ENCODE results near the gene TMCC3. TPM values are rescaled to one million over a fixed set of nuclear protein-coding genes. Genes with fewer than 3 reads are reported as not detected.
"Not testable (repeated sequence)": the region's sequence is repeated elsewhere in the genome, so short reads cannot be mapped to it uniquely, and the experiment has no call there.

The TMCC3 gene
- total RNA-seq, 1 donor from 2014 or later: 6.0 TPM

- DNase-seq (ENCODE audit: low read depth): no peak
These were observed 46.7 kb downstream of the TMCC3 start for GRCh38 chr12:94603434-94604365.

GRCh38 chr12:94602024-94602423 is 48.3 kb downstream of the TMCC3 start:
- peak; percentile 33 for DNase-seq (ENCODE audit: low read depth)

- peak; percentile 23 for DNase-seq (ENCODE audit: low read depth)
These were observed 49.0 kb downstream of the TMCC3 start for GRCh38 chr12:94601307-94601706.

- no peak for DNase-seq (ENCODE audit: low read depth)
These were observed 51.2 kb downstream of the TMCC3 start for GRCh38 chr12:94599189-94599588.

GRCh38 chr12:94597268-94597667 is 53.1 kb downstream of the TMCC3 start:
- no peak for DNase-seq (ENCODE audit: low read depth)

GRCh38 chr12:94596596-94596995 is 53.8 kb downstream of the TMCC3 start:
- peak; percentile 91 for DNase-seq (ENCODE audit: low read depth)

GRCh38 chr12:94595152-94595551 is 55.2 kb downstream of the TMCC3 start:
- peak; percentile 74 for DNase-seq (ENCODE audit: low read depth)

GRCh38 chr12:94594443-94594825 is 55.9 kb downstream of the TMCC3 start:
- no peak for DNase-seq (ENCODE audit: low read depth)

GRCh38 chr12:94593822-94594442 is 56.4 kb downstream of the TMCC3 start:
- DNase-seq (ENCODE audit: low read depth): no peak

- not testable (repeated sequence) for DNase-seq (ENCODE audit: low read depth)
These were observed 57.6 kb downstream of the TMCC3 start for GRCh38 chr12:94592723-94593122.

GRCh38 chr12:94592080-94592479 is 58.3 kb downstream of the TMCC3 start:
- DNase-seq (ENCODE audit: low read depth): no peak

GRCh38 chr12:94590428-94590827 is 59.9 kb downstream of the TMCC3 start:
- no peak for DNase-seq (ENCODE audit: low read depth)

GRCh38 chr12:94589591-94590001 is 60.8 kb downstream of the TMCC3 start:
- DNase-seq (ENCODE audit: low read depth): no peak

GRCh38 chr12:94588346-94588745 is 62.0 kb downstream of the TMCC3 start:
- no peak for DNase-seq (ENCODE audit: low read depth)

GRCh38 chr12:94587266-94588241 is 62.8 kb downstream of the TMCC3 start:
- no peak for DNase-seq (ENCODE audit: low read depth)

GRCh38 chr12:94586589-94587259 is 63.6 kb downstream of the TMCC3 start:
- DNase-seq (ENCODE audit: low read depth): no peak

- DNase-seq (ENCODE audit: low read depth): no peak
These were observed 64.7 kb downstream of the TMCC3 start for GRCh38 chr12:94585626-94586025.

- DNase-seq (ENCODE audit: low read depth): no peak
These were observed 66.0 kb downstream of the TMCC3 start for GRCh38 chr12:94584377-94584776.

- no peak for DNase-seq (ENCODE audit: low read depth)
These were observed 67.8 kb downstream of the TMCC3 start for GRCh38 chr12:94582591-94582990.

- no peak for DNase-seq (ENCODE audit: low read depth)
These were observed 74.5 kb downstream of the TMCC3 start for GRCh38 chr12:94575645-94576403.
